Measurements from ENCODE around the gene RBMS3.

DNA sequence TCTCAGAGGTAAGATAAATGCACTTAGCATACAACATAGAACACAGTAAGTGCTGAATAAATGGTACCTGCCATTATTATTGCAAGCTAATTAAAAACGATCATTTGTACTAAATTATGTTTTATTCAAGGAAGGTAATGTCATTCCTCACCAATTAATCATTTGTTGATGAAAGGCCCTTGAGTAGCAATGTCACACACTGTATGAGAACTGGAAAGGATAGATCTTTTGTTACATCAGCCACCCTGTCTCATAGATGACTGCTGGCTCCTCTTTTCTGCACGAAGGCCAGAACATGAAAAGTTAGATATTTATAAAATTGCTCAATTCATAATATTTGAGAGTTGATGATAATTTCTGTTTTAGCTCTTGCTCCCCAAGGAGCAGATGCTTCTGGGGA is 415.4 kb downstream of the RBMS3 start:
- TF ChIP-seq, protein P1, sequence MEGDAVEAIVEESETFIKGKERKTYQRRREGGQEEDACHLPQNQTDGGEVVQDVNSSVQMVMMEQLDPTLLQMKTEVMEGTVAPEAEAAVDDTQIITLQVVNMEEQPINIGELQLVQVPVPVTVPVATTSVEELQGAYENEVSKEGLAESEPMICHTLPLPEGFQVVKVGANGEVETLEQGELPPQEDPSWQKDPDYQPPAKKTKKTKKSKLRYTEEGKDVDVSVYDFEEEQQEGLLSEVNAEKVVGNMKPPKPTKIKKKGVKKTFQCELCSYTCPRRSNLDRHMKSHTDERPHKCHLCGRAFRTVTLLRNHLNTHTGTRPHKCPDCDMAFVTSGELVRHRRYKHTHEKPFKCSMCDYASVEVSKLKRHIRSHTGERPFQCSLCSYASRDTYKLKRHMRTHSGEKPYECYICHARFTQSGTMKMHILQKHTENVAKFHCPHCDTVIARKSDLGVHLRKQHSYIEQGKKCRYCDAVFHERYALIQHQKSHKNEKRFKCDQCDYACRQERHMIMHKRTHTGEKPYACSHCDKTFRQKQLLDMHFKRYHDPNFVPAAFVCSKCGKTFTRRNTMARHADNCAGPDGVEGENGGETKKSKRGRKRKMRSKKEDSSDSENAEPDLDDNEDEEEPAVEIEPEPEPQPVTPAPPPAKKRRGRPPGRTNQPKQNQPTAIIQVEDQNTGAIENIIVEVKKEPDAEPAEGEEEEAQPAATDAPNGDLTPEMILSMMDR (conservative IDR thresholded peaks at IDR 0.05 in 1 of 2, IDR thresholded peaks at IDR 0.05 in 1 of 2; ENCODE audit: low read depth in 1 of 2, low read length in 2 of 2) = no peak
- TF ChIP-seq EZH2 (IDR thresholded peaks at IDR 0.05; ENCODE audit: low read length, missing control alignments) = no peak
